Right kidney (tissue), 1 donor: ENCODE data around the gene PRPF38A.

Experiments used
- DNase-seq: peaks from one replicate; pipeline ENCODE4 v3.0.0-alpha.2; 2016

The PRPF38A gene

DNA sequence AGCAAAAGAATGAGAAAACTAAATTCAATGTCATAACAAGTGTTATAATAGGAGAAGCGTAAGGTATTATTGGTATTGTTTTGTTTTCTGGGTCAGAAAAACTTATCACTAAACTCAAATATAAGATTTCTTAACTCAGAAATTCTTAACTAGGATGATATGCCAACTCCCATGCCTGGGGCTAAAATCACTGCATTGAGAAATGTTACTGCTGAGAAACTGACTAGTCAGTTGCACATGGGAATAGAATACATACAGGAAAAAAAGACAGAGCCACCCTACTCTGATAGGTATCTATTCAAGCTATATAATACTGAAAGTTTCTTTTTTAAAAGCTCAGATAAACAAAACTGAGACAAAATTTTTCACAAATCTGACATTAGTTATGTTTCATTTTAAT, 56.3 kb downstream of the PRPF38A start:
- no peak for DNase-seq

- no peak for DNase-seq
Measured at GRCh38 chr1:52461821-52462220, 57.4 kb downstream of the PRPF38A start.

DNA sequence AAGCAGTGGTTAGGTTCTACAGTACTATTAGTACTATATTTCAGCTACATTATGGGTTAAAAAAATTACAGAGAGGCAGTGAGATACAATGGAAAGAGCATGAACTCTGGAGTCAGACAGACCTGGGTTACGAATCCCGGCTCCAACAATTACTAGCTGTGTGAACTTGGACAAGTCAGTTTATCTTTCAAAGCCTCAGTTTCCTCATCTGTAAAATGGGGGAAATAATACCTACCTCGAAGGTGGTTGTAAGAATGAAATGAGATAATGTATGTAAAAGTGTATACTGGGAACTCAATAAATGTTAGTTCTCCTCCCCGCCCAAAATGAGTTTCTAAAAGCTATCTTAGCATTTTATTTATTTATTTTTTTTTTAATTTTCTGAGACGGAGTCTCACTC, 59.5 kb downstream of the PRPF38A start:
- no peak for DNase-seq

- no peak for DNase-seq
Measured at GRCh38 chr1:52469108-52469507, 64.7 kb downstream of the PRPF38A start.
